ENCODE results near the gene TSNAX. TPM values are rescaled to one million over a fixed set of nuclear protein-coding genes. Genes with fewer than 3 reads are reported as not detected.
"Not testable (repeated sequence)": the region's sequence is repeated elsewhere in the genome, so short reads cannot be mapped to it uniquely, and the experiment has no call there.

The TSNAX gene
- polyA plus RNA-seq, 1 of the 3 experiments (the other 2 are of a cell fraction) = 15.7 TPM

- Histone ChIP-seq H3K36me3 (replicated peaks in 1 of 2; ENCODE audit: control insufficient read depth in 1 of 2, insufficient read depth in 2 of 2, low read length in 1 of 2) (no peaks in the 10 kb centered on the region), H3F3A (replicated peaks; ENCODE audit: insufficient read depth) (no peaks in the 10 kb centered on the region), H3K4me2 (no peak overlapping the region), H3K27me3 (ENCODE audit: insufficient read depth) (no peaks in the 10 kb centered on the region), H3K9ac (no peak overlapping the region), H3K27ac (ENCODE audit: low read depth in 2 of 2, low read length in 1 of 2) (no peak overlapping the region), H3K9me2 (no peaks in the 10 kb centered on the region), H3K4me1 (ENCODE audit: control insufficient read depth in 1 of 2, insufficient read depth in 2 of 2, low read depth in 1 of 2, low read length in 1 of 2) (no peaks in the 10 kb centered on the region), H2AFZ (ENCODE audit: low read depth) (no peak overlapping the region), H3K4me3 (ENCODE audit: low read depth in 2 of 2, low read length in 1 of 2) (no peak overlapping the region), H3K79me2 (ENCODE audit: insufficient read depth) (no peaks in the 10 kb centered on the region), H3K9me3 (no peaks in the 10 kb centered on the region), H4K20me1 (ENCODE audit: insufficient read depth) (no peaks in the 10 kb centered on the region)
- ChIA-PET CTCF (no interaction called here), POLR2A (no interaction called here)
- DNase-seq = no peak
- TF ChIP-seq ZBTB33 (IDR thresholded peaks at IDR 0.05; ENCODE audit: borderline replicate concordance, low read depth) (no peak), USF1 (IDR thresholded peaks at IDR 0.05; ENCODE audit: borderline replicate concordance, low read depth) (no peak), FOSL2 (IDR thresholded peaks at IDR 0.05; ENCODE audit: borderline replicate concordance, low read depth) (no peak), JUND (IDR thresholded peaks at IDR 0.05) (no peak), USF2 (IDR thresholded peaks at IDR 0.05; ENCODE audit: borderline replicate concordance, low read depth, low read length) (no peak), EP300 (IDR thresholded peaks at IDR 0.05; ENCODE audit: borderline replicate concordance in 1 of 2, low read depth in 1 of 2, low read length in 1 of 2) (no peak), TCF12 (IDR thresholded peaks at IDR 0.05) (no peak)
- 22% methylated on average over 3 of the region's 3 CpGs for WGBS (ENCODE audit: low lambda C conversion rate)
Measured at GRCh38 chr1:231499148-231499763, 29.2 kb upstream of the TSNAX start.

GRCh38 chr1:231500666-231501065 is 27.8 kb upstream of the TSNAX start:
- no peaks in the 10 kb centered on the region for H3K4me1 ChIP-seq (ENCODE audit: control insufficient read depth in 1 of 2, insufficient read depth in 2 of 2, low read depth in 1 of 2, low read length in 1 of 2)
- H2AFZ ChIP-seq (ENCODE audit: low read depth) = no peak overlapping the region
- H3K9me2 ChIP-seq = no peaks in the 10 kb centered on the region
- no peak overlapping the region for H3K9ac ChIP-seq
- no peaks in the 10 kb centered on the region for H3F3A ChIP-seq (replicated peaks; ENCODE audit: insufficient read depth)
- DNase-seq = no peak
- H3K36me3 ChIP-seq (replicated peaks in 1 of 2; ENCODE audit: control insufficient read depth in 1 of 2, insufficient read depth in 2 of 2, low read length in 1 of 2) = no peaks in the 10 kb centered on the region
- no peaks in the 10 kb centered on the region for H3K27me3 ChIP-seq (ENCODE audit: insufficient read depth)
- ChIA-PET CTCF (interaction anchor here (1.1 kb wide), 1 partner anchor 9 kb away, joined by 3 read pairs; no protein-coding TSS in a partner anchor), POLR2A (no interaction called here)
- 37% methylated on average over 2 of the region's 2 CpGs for WGBS (ENCODE audit: low lambda C conversion rate)
- no peak overlapping the region for H3K4me2 ChIP-seq
- H3K4me3 ChIP-seq (ENCODE audit: low read depth in 2 of 2, low read length in 1 of 2) = no peak overlapping the region
- no peak overlapping the region for H3K27ac ChIP-seq (ENCODE audit: low read depth in 2 of 2, low read length in 1 of 2)
- no peaks in the 10 kb centered on the region for H4K20me1 ChIP-seq (ENCODE audit: insufficient read depth)
- H3K9me3 ChIP-seq = no peaks in the 10 kb centered on the region
- TF ChIP-seq USF1 (IDR thresholded peaks at IDR 0.05; ENCODE audit: borderline replicate concordance, low read depth) (no peak), FOSL2 (IDR thresholded peaks at IDR 0.05; ENCODE audit: borderline replicate concordance, low read depth) (no peak), CTCF (IDR thresholded peaks at IDR 0.05) (no peak), CHD2 (IDR thresholded peaks at IDR 0.05; ENCODE audit: low read length, partially characterized antibody) (no peak), MAX (IDR thresholded peaks at IDR 0.05; ENCODE audit: low read depth) (no peak), NFIC (IDR thresholded peaks at IDR 0.05; ENCODE audit: borderline replicate concordance) (no peak), RXRA (IDR thresholded peaks at IDR 0.05; ENCODE audit: borderline replicate concordance, low read depth) (no peak)
- no peaks in the 10 kb centered on the region for H3K79me2 ChIP-seq (ENCODE audit: insufficient read depth)

GRCh38 chr1:231503168-231503567 is 25.3 kb upstream of the TSNAX start:
- CTCF ChIA-PET; H4K20me1 ChIP-seq (ENCODE audit: insufficient read depth); DNase-seq; H3K4me1 ChIP-seq (ENCODE audit: control insufficient read depth in 1 of 2, insufficient read depth in 2 of 2, low read depth in 1 of 2, low read length in 1 of 2); H3K9ac ChIP-seq; H3K9me3 ChIP-seq; H3K4me3 ChIP-seq (ENCODE audit: low read depth in 2 of 2, low read length in 1 of 2); H3K79me2 ChIP-seq (ENCODE audit: insufficient read depth); H3K27ac ChIP-seq (ENCODE audit: low read depth in 2 of 2, low read length in 1 of 2); H2AFZ ChIP-seq (ENCODE audit: low read depth); H3K9me2 ChIP-seq; H3K27me3 ChIP-seq (ENCODE audit: insufficient read depth); POLR2A ChIA-PET; H3K36me3 ChIP-seq (replicated peaks in 1 of 2; ENCODE audit: control insufficient read depth in 1 of 2, insufficient read depth in 2 of 2, low read length in 1 of 2); H3K4me2 ChIP-seq; H3F3A ChIP-seq (replicated peaks; ENCODE audit: insufficient read depth): not testable (repeated sequence)
- 56% methylated on average over 1 of the region's 1 CpG for WGBS (ENCODE audit: low lambda C conversion rate)
